Activated CD4-positive, alpha-beta memory T cell treated with anti-CD3 and anti-CD28 coated beads for 36 hours (primary cell): ENCODE data around the gene PPP1R12B. TPM values are rescaled to one million over a fixed set of nuclear protein-coding genes. Genes with fewer than 3 reads are reported as not detected.
"Not testable (repeated sequence)": the region's sequence is repeated elsewhere in the genome, so short reads cannot be mapped to it uniquely, and the experiment has no call there.

Experiments
- CTCF ChIA-PET: fragments of 350-600 bp; sonication (Branson Sonifier 250); formaldehyde crosslinking; loops from one replicate; lab custom pipeline; 2021; ENCODE audit warnings: antibody characterized with exemption, inconsistent platforms; lab: Charles Lee
- POLR2A ChIA-PET: fragments of 350-600 bp; sonication (Branson Sonifier 250); formaldehyde crosslinking; loops from one replicate; lab custom pipeline; 2021; ENCODE audit warnings: antibody characterized with exemption; lab: Charles Lee
- DNase-seq: peaks from one replicate; pipeline ENCODE4 v3.0.0-alpha.2; 2020
- H3K27ac Mint-ChIP-seq: one replicate; pipeline ENCODE4 v1.8.0; 2021; ENCODE audit warnings: mixed read lengths
- H3K27me3 Mint-ChIP-seq: one replicate; pipeline ENCODE4 v1.8.0; 2021; ENCODE audit warnings: mixed read lengths
- H3K36me3 Mint-ChIP-seq: one replicate; pipeline ENCODE4 v1.8.0; 2021; ENCODE audit warnings: mixed read lengths
- H3K4me1 Mint-ChIP-seq: one replicate; pipeline ENCODE4 v1.8.0; 2021; ENCODE audit warnings: low read depth, mixed read lengths
- H3K4me3 Mint-ChIP-seq: one replicate; pipeline ENCODE4 v1.8.0; 2021; ENCODE audit warnings: mild to moderate bottlenecking, mixed read lengths
- H3K9me3 Mint-ChIP-seq: one replicate; pipeline ENCODE4 v1.8.0; 2021; ENCODE audit warnings: mixed read lengths
- intact Hi-C: fragments of 100-400 bp; cut with micrococcal nuclease; formaldehyde crosslinking; loops from one replicate; pipeline ENCODE4 v1.15.1; 2023
- total RNA-seq, 2 experiments: library from RNA; stranded (reverse); gene quantifications; one replicate each; pipeline ENCODE4 v1.2.3, GENCODE V29; 2021

PPP1R12B gene
- total RNA-seq, 2 experiments from 2014 or later: 8.2 to 8.6 TPM

GRCh38 chr1:202375175-202375574 lies 26.7 kb downstream of the PPP1R12B start:
- H3K27me3 Mint-ChIP-seq, DNase-seq, H3K36me3 Mint-ChIP-seq, H3K9me3 Mint-ChIP-seq, POLR2A ChIA-PET, H3K4me3 Mint-ChIP-seq, CTCF ChIA-PET, intact Hi-C loops: not testable (repeated sequence)
- Mint-ChIP-seq H3K27ac (peak overlapping the region; percentile 5), H3K4me1 (peaks cover 17% of the 10 kb centered on the region)

GRCh38 chr1:202376247-202376646 lies 27.7 kb downstream of the PPP1R12B start:
- DNase-seq: no peak
- intact Hi-C loops: no loop called here
- peaks cover 5% of the 10 kb centered on the region for H3K36me3 Mint-ChIP-seq
- CTCF ChIA-PET: no interaction called here
- no peaks in the 10 kb centered on the region for H3K9me3 Mint-ChIP-seq
- H3K4me3 Mint-ChIP-seq: no peak overlapping the region
- POLR2A ChIA-PET: no interaction called here
- peaks cover 25% of the 10 kb centered on the region for H3K4me1 Mint-ChIP-seq
- H3K27me3 Mint-ChIP-seq: no peaks in the 10 kb centered on the region
- no peak overlapping the region for H3K27ac Mint-ChIP-seq

- H3K27ac Mint-ChIP-seq, H3K4me3 Mint-ChIP-seq, POLR2A ChIA-PET, H3K36me3 Mint-ChIP-seq, CTCF ChIA-PET, H3K27me3 Mint-ChIP-seq, H3K9me3 Mint-ChIP-seq: not testable (repeated sequence)
- intact Hi-C loops: loop anchor here (2.0 kb wide), 1 partner anchor 37 kb away; no protein-coding TSS in a partner anchor
- peak; percentile 39 for DNase-seq
- H3K4me1 Mint-ChIP-seq: peaks cover 24% of the 10 kb centered on the region
Observed at GRCh38 chr1:202379884-202380529, 31.5 kb downstream of the PPP1R12B start.

GRCh38 chr1:202380535-202380934 lies 32.0 kb downstream of the PPP1R12B start:
- peaks cover 19% of the 10 kb centered on the region for H3K4me1 Mint-ChIP-seq
- H3K4me3 Mint-ChIP-seq, H3K27me3 Mint-ChIP-seq, CTCF ChIA-PET, H3K36me3 Mint-ChIP-seq, POLR2A ChIA-PET, H3K27ac Mint-ChIP-seq, H3K9me3 Mint-ChIP-seq, DNase-seq: not testable (repeated sequence)
- intact Hi-C loops: loop anchor here (2.0 kb wide), 1 partner anchor 38 kb away; no protein-coding TSS in a partner anchor

- POLR2A ChIA-PET, DNase-seq, H3K27me3 Mint-ChIP-seq, H3K36me3 Mint-ChIP-seq, H3K4me3 Mint-ChIP-seq, H3K9me3 Mint-ChIP-seq, H3K27ac Mint-ChIP-seq: not testable (repeated sequence)
- intact Hi-C loops: loop anchor here (2.0 kb wide), 1 partner anchor 39 kb away; no protein-coding TSS in a partner anchor
- CTCF ChIA-PET: interaction anchor here (0.6 to 0.7 kb wide), 2 partner anchors 9 to 404 kb away, joined by 3 read pairs; no protein-coding TSS in a partner anchor
- H3K4me1 Mint-ChIP-seq: peaks cover 19% of the 10 kb centered on the region
Observed at GRCh38 chr1:202381867-202382266, 33.4 kb downstream of the PPP1R12B start.

- POLR2A ChIA-PET: not testable (repeated sequence)
Observed at GRCh38 chr1:202395831-202396230, 47.3 kb downstream of the PPP1R12B start.

GRCh38 chr1:202397256-202397655 lies 48.8 kb downstream of the PPP1R12B start:
- Mint-ChIP-seq H3K27ac (no peak overlapping the region), H3K9me3 (no peaks in the 10 kb centered on the region), H3K4me3 (no peak overlapping the region), H3K36me3 (no peaks in the 10 kb centered on the region), H3K27me3 (no peaks in the 10 kb centered on the region), H3K4me1 (peaks cover 10% of the 10 kb centered on the region)
- intact Hi-C loops: no loop called here
- ChIA-PET POLR2A (no interaction called here), CTCF (interaction anchor here (1.0 kb wide), 1 partner anchor 81 kb away, joined by 3 read pairs; no protein-coding TSS in a partner anchor)
- no peak for DNase-seq

More at GRCh38 chr1:202395831-202396230, 47.3 kb downstream of the PPP1R12B start:
- H3K9me3 Mint-ChIP-seq, H3K4me1 Mint-ChIP-seq, H3K27ac Mint-ChIP-seq, CTCF ChIA-PET, DNase-seq, H3K36me3 Mint-ChIP-seq, intact Hi-C loops, H3K4me3 Mint-ChIP-seq, H3K27me3 Mint-ChIP-seq: not testable (repeated sequence)

GRCh38 chr1:202398439-202398838 lies 49.9 kb downstream of the PPP1R12B start:
- POLR2A ChIA-PET, H3K9me3 Mint-ChIP-seq, H3K27ac Mint-ChIP-seq, H3K36me3 Mint-ChIP-seq, CTCF ChIA-PET, DNase-seq, H3K27me3 Mint-ChIP-seq, intact Hi-C loops, H3K4me3 Mint-ChIP-seq: not testable (repeated sequence)
- peaks cover 11% of the 10 kb centered on the region for H3K4me1 Mint-ChIP-seq

GRCh38 chr1:202401771-202402170 lies 53.3 kb downstream of the PPP1R12B start:
- H3K36me3 Mint-ChIP-seq, CTCF ChIA-PET, DNase-seq, POLR2A ChIA-PET, H3K27me3 Mint-ChIP-seq, H3K9me3 Mint-ChIP-seq, H3K4me3 Mint-ChIP-seq, H3K27ac Mint-ChIP-seq: not testable (repeated sequence)
- peaks cover 17% of the 10 kb centered on the region for H3K4me1 Mint-ChIP-seq
- intact Hi-C loops: loop anchor here (10.0 kb wide), 1 partner anchor 57 kb away; the partner anchor contains the start of genes PPP1R12B and UBE2T

GRCh38 chr1:202403381-202403780 lies 54.9 kb downstream of the PPP1R12B start:
- H3K36me3 Mint-ChIP-seq, H3K27me3 Mint-ChIP-seq, POLR2A ChIA-PET, H3K27ac Mint-ChIP-seq, DNase-seq, H3K9me3 Mint-ChIP-seq, CTCF ChIA-PET, H3K4me3 Mint-ChIP-seq: not testable (repeated sequence)
- peaks cover 22% of the 10 kb centered on the region for H3K4me1 Mint-ChIP-seq
- intact Hi-C loops: loop anchor here (10.0 kb wide), 1 partner anchor 59 kb away; the partner anchor contains the start of genes PPP1R12B and UBE2T

- no peaks in the 10 kb centered on the region for H3K36me3 Mint-ChIP-seq
- POLR2A ChIA-PET: no interaction called here
- CTCF ChIA-PET: interaction anchor here (0.9 to 1.2 kb wide), 2 partner anchors 62 to 166 kb away, joined by 3 read pairs; no protein-coding TSS in a partner anchor
Observed at GRCh38 chr1:202405928-202406327, 57.4 kb downstream of the PPP1R12B start.

GRCh38 chr1:202406896-202407295 lies 58.4 kb downstream of the PPP1R12B start:
- H3K27ac Mint-ChIP-seq, DNase-seq, H3K9me3 Mint-ChIP-seq, H3K27me3 Mint-ChIP-seq, H3K36me3 Mint-ChIP-seq, H3K4me3 Mint-ChIP-seq, POLR2A ChIA-PET: not testable (repeated sequence)
- intact Hi-C loops: loop anchor here (10.0 kb wide), 1 partner anchor 62 kb away; the partner anchor contains the start of genes PPP1R12B and UBE2T
- CTCF ChIA-PET: interaction anchor here (0.9 kb wide), 1 partner anchor 63 kb away, joined by 3 read pairs; no protein-coding TSS in a partner anchor
- peaks cover 28% of the 10 kb centered on the region for H3K4me1 Mint-ChIP-seq

More at GRCh38 chr1:202405928-202406327, 57.4 kb downstream of the PPP1R12B start:
- no peaks in the 10 kb centered on the region for H3K27me3 Mint-ChIP-seq
- H3K4me3 Mint-ChIP-seq: no peak overlapping the region
- H3K9me3 Mint-ChIP-seq: no peaks in the 10 kb centered on the region
- H3K27ac Mint-ChIP-seq: no peak overlapping the region
- intact Hi-C loops: loop anchor here (10.0 kb wide), 1 partner anchor 61 kb away; the partner anchor contains the start of genes PPP1R12B and UBE2T
- no peak for DNase-seq
- H3K4me1 Mint-ChIP-seq: peaks cover 28% of the 10 kb centered on the region
